Fibroblast of mammary gland (primary cell): ENCODE results near the gene BTN1A1.

Experiments used
- DNase-seq: peaks from one replicate; pipeline ENCODE4 v3.0.0-alpha.2; 2010; ENCODE audit warnings: low read depth
- H3K4me3 ChIP-seq: 2 replicates; pipeline ENCODE4 v1.5.1; 2011; ENCODE audit warnings: low read depth, mild to moderate bottlenecking, low read length, moderate library complexity; ENCODE audit not compliant: control insufficient read depth
- TF ChIP-seq, protein P1 (sequence below): conservative IDR thresholded peaks from 2 replicates; pipeline ENCODE4 v1.5.1; 2011; ENCODE audit warnings: low read depth, low read length, inconsistent platforms; ENCODE audit not compliant: control insufficient read depth, insufficient read depth

The BTN1A1 gene

DNA sequence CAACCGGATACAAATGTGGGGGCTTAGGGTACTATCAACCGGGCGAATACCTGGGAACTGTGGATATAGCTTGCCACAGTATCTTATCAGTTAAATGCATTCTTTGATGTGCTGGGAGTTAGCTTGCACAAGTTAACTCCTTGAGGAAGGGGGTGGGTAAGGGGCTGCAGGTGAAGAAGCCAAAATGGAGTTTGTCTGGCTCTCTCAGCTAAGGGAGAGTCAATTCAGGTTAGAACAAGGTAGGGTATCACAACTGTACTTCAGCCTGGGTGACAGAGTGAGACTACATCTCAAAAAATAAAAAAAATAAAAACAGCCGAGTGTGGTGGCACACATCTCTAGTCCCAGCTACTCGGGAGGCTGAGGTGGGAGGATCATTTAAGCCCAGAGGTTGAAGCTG lies 8.5 kb upstream of the BTN1A1 start:
- H3K4me3 ChIP-seq = no peak overlapping the region
- TF ChIP-seq, protein P1, sequence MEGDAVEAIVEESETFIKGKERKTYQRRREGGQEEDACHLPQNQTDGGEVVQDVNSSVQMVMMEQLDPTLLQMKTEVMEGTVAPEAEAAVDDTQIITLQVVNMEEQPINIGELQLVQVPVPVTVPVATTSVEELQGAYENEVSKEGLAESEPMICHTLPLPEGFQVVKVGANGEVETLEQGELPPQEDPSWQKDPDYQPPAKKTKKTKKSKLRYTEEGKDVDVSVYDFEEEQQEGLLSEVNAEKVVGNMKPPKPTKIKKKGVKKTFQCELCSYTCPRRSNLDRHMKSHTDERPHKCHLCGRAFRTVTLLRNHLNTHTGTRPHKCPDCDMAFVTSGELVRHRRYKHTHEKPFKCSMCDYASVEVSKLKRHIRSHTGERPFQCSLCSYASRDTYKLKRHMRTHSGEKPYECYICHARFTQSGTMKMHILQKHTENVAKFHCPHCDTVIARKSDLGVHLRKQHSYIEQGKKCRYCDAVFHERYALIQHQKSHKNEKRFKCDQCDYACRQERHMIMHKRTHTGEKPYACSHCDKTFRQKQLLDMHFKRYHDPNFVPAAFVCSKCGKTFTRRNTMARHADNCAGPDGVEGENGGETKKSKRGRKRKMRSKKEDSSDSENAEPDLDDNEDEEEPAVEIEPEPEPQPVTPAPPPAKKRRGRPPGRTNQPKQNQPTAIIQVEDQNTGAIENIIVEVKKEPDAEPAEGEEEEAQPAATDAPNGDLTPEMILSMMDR = no peak
- DNase-seq = no peak

DNA sequence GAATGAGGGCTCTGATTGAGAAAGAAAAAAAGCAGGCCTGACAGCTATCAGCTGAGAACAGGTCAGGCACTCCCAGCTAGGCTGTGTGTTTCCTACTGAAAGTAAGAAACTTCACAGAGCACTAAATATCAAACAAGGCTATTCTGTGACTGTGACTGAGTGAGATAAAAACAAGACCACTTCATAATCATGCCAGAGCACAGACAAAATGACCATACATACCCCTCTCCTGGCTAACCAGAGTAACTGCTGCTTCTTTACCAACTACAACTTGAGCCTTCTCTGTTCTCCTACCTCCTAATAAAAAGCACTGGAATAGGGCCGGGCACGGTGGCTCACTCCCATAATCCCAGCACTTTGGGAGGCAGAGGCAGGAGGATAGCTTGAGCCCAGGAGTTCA lies 6.8 kb upstream of the BTN1A1 start:
- DNase-seq = peak; percentile 53
- TF ChIP-seq, protein P1 = peak; percentile 26
- no peak overlapping the region for H3K4me3 ChIP-seq

DNA sequence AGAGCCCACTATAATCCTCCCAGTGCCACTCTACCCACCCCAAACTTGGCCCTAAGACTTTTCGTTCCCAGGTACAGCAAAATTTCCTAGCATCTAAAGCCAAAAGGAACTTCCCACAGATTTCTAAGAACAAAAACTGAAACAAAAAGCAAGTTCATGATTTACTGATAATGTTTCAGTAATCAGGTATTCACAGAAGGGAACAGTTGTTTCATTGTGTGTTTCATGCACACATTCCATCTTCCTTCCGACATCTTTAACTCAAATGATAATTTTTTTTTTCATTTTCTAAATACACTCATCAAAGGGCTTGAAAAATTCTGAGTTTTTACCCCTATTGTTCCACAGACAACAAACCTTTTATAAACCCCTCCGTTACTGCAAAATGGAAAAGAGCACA lies 6.0 kb upstream of the BTN1A1 start:
- TF ChIP-seq, protein P1 = no peak
- H3K4me3 ChIP-seq = no peak overlapping the region
- DNase-seq = no peak

DNA sequence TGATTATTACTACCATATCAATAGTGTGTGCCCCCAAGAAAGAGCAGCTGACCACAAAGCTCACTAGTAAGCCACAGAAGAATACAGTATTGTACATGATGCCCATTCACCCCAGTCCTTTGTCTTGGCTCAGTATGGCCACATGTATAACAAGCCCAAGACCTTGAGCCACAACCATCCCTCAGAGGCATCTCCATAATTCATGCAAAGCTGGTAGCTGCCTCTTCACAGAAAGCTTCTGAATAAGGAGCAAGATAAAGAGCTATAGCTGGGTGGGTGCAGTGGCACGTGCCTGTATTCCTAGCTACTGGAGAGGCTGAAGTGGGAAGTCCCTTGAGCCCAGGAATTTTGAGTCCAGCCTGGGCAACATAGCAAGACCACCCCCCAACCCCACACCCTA lies 4.8 kb upstream of the BTN1A1 start:
- DNase-seq = no peak
- TF ChIP-seq, protein P1 = no peak

DNA sequence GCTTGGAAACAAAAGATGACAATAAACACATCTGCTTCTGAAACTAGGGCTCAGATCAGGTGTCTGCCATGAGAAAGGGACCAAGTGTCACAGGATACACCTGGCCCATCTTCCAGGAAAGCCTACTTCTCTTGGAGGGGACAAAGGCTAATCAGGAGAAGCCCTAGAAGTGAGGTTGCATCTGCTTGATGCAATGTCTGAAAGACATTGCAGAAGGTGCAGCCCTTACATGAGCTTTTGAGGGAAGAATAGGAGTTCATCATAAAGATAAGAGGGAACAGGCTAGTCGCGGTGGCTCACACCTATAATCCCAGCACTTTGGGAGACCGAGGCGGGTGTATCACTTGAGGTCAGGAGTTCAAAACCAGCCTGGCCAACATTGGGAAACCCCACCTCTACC lies 2.5 kb upstream of the BTN1A1 start:
- no peak for DNase-seq
- TF ChIP-seq, protein P1 = no peak
- H3K4me3 ChIP-seq = no peak overlapping the region

More for the DNA sequence above, 4.8 kb upstream of the BTN1A1 start:
- no peak overlapping the region for H3K4me3 ChIP-seq

DNA sequence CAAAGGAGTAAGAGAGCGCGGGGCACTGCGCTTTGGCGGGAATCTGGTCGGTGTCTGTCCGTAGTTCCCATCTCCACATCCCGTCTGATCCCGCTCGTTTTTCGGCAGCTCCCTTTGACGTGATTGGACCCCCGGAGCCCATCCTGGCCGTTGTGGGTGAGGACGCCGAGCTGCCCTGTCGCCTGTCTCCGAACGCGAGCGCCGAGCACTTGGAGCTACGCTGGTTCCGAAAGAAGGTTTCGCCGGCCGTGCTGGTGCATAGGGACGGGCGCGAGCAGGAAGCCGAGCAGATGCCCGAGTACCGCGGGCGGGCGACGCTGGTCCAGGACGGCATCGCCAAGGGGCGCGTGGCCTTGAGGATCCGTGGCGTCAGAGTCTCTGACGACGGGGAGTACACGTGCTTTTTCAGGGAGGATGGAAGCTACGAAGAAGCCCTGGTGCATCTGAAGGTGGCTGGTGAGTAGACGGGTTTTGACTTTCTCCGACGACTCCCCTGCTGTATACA lies 1.4 kb downstream of the BTN1A1 start:
- TF ChIP-seq, protein P1 = no peak
- H3K4me3 ChIP-seq = peak overlapping the region; percentile 3
- peak; percentile 10 for DNase-seq

DNA sequence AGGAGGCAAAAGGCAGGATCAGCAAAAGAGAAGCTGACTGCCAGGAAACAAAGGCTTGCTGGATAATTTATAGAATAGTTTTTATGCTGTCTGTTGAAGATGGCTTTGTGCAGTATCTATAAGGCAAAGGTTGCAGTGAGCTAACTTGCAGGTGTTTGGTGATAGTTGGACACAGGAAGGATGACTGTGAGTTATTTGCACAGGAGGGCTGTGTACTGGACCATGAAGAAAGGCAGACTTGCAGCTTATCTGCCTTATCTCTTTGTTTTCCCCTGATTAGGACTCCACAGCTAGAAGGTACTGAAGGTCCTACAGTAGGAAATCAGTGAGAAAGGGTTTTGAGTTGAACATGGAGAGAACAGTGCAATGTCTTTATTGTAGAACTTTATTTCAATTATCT lies 2.1 kb downstream of the BTN1A1 start:
- no peak overlapping the region for H3K4me3 ChIP-seq
- DNase-seq = no peak
- TF ChIP-seq, protein P1 = no peak
